ENCODE results near the gene PRTG. TPM values are rescaled to one million over a fixed set of nuclear protein-coding genes. Genes with fewer than 3 reads are reported as not detected.
"Not testable (repeated sequence)": the region's sequence is repeated elsewhere in the genome, so short reads cannot be mapped to it uniquely, and the experiment has no call there.

PRTG gene
- total RNA-seq, 3 donors from 2014 or later: 0.41 to 2.0 (median 0.78) TPM

GRCh38 chr15:55694652-55695150, 48.3 kb downstream of the PRTG start:
- TF ChIP-seq, protein P1, sequence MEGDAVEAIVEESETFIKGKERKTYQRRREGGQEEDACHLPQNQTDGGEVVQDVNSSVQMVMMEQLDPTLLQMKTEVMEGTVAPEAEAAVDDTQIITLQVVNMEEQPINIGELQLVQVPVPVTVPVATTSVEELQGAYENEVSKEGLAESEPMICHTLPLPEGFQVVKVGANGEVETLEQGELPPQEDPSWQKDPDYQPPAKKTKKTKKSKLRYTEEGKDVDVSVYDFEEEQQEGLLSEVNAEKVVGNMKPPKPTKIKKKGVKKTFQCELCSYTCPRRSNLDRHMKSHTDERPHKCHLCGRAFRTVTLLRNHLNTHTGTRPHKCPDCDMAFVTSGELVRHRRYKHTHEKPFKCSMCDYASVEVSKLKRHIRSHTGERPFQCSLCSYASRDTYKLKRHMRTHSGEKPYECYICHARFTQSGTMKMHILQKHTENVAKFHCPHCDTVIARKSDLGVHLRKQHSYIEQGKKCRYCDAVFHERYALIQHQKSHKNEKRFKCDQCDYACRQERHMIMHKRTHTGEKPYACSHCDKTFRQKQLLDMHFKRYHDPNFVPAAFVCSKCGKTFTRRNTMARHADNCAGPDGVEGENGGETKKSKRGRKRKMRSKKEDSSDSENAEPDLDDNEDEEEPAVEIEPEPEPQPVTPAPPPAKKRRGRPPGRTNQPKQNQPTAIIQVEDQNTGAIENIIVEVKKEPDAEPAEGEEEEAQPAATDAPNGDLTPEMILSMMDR (IDR thresholded peaks at IDR 0.05): no peak
- ATAC-seq (peak; percentile 98), DNase-seq (peak in 1 of 3 donors; percentile 33)
- H3K36me3 ChIP-seq (ENCODE audit: low read depth): no peaks in the 10 kb centered on the region
- no peak overlapping the region for H3K4me3 ChIP-seq
- H3K4me1 ChIP-seq (ENCODE audit: low read depth): peaks cover 5% of the 10 kb centered on the region
- intact Hi-C loops (cut with DNase I, micrococcal nuclease): no loop called here
- no peaks in the 10 kb centered on the region for H3K9me3 ChIP-seq

DNA sequence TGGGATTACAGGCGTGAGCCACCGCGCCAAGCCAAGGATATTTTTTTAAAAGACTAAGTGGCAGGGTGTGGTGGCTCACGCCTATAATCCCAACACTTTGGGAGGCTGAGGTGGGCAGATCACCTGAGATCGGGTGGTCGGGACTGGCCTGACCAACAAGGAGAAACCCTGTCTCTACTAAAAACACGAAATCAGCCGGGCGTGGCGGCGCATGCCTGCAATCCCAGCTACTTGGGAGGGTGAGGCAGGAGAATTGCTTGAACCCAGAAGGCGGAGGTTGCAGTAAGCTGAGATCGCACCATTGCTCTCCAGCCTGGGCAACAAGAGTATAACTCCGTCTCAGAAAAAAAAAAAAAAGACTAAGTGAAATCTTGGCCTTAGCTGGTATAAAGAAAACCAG, 49.8 kb downstream of the PRTG start:
- H3K4me1 ChIP-seq (ENCODE audit: low read depth); DNase-seq; H3K4me3 ChIP-seq; ATAC-seq; H3K9me3 ChIP-seq; H3K36me3 ChIP-seq (ENCODE audit: low read depth); intact Hi-C loops (cut with DNase I, micrococcal nuclease): not testable (repeated sequence)

- no peaks in the 10 kb centered on the region for H3K36me3 ChIP-seq (ENCODE audit: low read depth)
- no peaks in the 10 kb centered on the region for H3K9me3 ChIP-seq
- TF ChIP-seq, protein P1 (IDR thresholded peaks at IDR 0.05): no peak
- intact Hi-C loops (cut with DNase I, micrococcal nuclease): no loop called here
- H3K4me1 ChIP-seq (ENCODE audit: low read depth): no peaks in the 10 kb centered on the region
- DNase-seq (no peak), ATAC-seq (no peak)
- H3K4me3 ChIP-seq: no peak overlapping the region
Measured at GRCh38 chr15:55687792-55688191, 55.2 kb downstream of the PRTG start.

DNA sequence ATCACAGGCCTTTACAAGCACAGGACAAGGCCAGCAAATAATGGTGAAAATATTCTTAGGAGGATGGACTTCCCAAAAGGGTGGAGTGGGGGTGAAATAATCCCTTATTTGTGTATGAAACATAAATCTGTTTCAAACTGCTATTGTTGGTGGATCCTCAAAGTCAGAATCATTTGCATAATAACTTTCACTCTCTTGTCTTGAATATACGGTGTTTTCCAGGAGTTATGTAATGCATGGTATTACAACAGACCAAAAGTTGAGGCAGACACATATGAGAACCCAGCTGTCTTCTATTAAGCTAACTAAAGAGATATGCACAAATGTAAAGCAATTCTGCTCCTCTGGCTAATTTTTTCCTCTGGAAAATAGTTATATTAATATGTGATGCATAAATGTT, 57.7 kb downstream of the PRTG start:
- H3K9me3 ChIP-seq: no peaks in the 10 kb centered on the region
- ATAC-seq: no peak
- no peaks in the 10 kb centered on the region for H3K4me1 ChIP-seq (ENCODE audit: low read depth)
- TF ChIP-seq, protein P1 (IDR thresholded peaks at IDR 0.05): no peak
- no peak for DNase-seq
- intact Hi-C loops (cut with DNase I, micrococcal nuclease): no loop called here
- no peaks in the 10 kb centered on the region for H3K36me3 ChIP-seq (ENCODE audit: low read depth)
- no peak overlapping the region for H3K4me3 ChIP-seq

DNA sequence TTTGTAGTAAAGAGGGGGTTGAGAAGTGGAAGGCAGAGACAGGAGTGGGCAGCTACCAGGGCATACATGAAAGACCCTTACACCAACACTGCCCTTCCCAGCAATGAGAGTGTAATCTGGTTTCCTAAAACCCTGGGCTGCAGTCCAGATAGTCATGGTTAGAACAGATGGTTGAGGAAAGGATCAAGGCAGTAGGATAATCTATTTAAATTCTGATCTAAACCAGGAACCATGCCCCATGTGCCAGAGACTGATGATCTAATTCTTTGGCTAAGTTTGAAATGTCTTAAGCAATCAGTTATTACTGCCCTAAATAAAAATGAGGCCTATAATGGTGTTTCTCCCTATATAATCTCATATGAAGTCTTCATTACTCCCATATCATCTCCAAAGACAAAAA, 59.6 kb downstream of the PRTG start:
- DNase-seq (no peak), ATAC-seq (no peak)
- TF ChIP-seq, protein P1 (IDR thresholded peaks at IDR 0.05): no peak
- intact Hi-C loops (cut with DNase I, micrococcal nuclease): no loop called here
- Histone ChIP-seq H3K36me3 (ENCODE audit: low read depth) (no peaks in the 10 kb centered on the region), H3K9me3 (no peaks in the 10 kb centered on the region), H3K4me1 (ENCODE audit: low read depth) (no peaks in the 10 kb centered on the region), H3K4me3 (no peak overlapping the region)

GRCh38 chr15:55681631-55682030, 61.3 kb downstream of the PRTG start:
- no peak for ATAC-seq
- Histone ChIP-seq H3K4me1 (ENCODE audit: low read depth) (no peaks in the 10 kb centered on the region), H3K4me3 (no peak overlapping the region), H3K36me3 (ENCODE audit: low read depth) (no peaks in the 10 kb centered on the region), H3K9me3 (no peaks in the 10 kb centered on the region)
- TF ChIP-seq, protein P1 (IDR thresholded peaks at IDR 0.05): no peak
- DNase-seq: no peak
- intact Hi-C loops (cut with DNase I, micrococcal nuclease): no loop called here
